HepG2 (cell line): ENCODE results near the gene FAM53B. TPM values are rescaled to one million over a fixed set of nuclear protein-coding genes. Genes with fewer than 3 reads are reported as not detected.

Experiments used
- ATAC-seq: fragments of 200-7000 bp; cut with Tn5 transposase; 3 replicates; pipeline ENCODE4 v1.9.1; 2020; ENCODE audit warnings: mild to moderate bottlenecking, moderate library complexity
- BruUV-seq: library from RNA; stranded (reverse); fragments of 400-500 nt; replicated peaks from 2 replicates; lab custom pipeline; 2021; lab: Mats Ljungman, UMichigan
- CTCF ChIA-PET: fragments of 300-600 bp; formaldehyde crosslinking; extraction: SDS; loops from one replicate; lab custom pipeline; 2021; ENCODE audit warnings: low total read pairs, inconsistent platforms, low intra/inter-chr PET ratio; lab: Yijun Ruan, JAX
- POLR2A ChIA-PET: fragments of 350-600 bp; sonication (Branson Sonifier 250); formaldehyde crosslinking; loops from one replicate; lab custom pipeline; 2020; ENCODE audit warnings: antibody characterized with exemption, inconsistent platforms; lab: Yijun Ruan, JAX
- DNase-seq: peaks from one replicate; pipeline ENCODE4 v3.0.0-alpha.2; 2015; ENCODE audit warnings: low spot score
- FAIRE-seq: peaks from 3 replicates; lab custom pipeline; 2011; peaks lifted over from hg19 to GRCh38; lab: Jason Lieb, UNC
- H2AFZ ChIP-seq: one replicate; pipeline ENCODE4 v1.6.1; 2011; ENCODE audit warnings: low read length, inconsistent platforms
- H3K27ac ChIP-seq: fragments of 300-600 bp; 3 replicates; pipeline ENCODE4 v1.8.0; 2011; ENCODE audit warnings: mixed run types, mild to moderate bottlenecking, mixed read lengths, low read length, inconsistent platforms; ENCODE audit not compliant: insufficient read depth; ENCODE audit errors: extremely low read length
- H3K27me3 ChIP-seq, 2 experiments: fragments of 200-600 bp in 1 of 2; 2 replicates in 1 of 2; 3 replicates in 1 of 2; pipeline versions ENCODE4 v1.6.0 to v1.8.0; 2011; ENCODE audit warnings: low read length in 2 of 2, mild to moderate bottlenecking in 2 of 2, moderate library complexity in 2 of 2, inconsistent platforms in 1 of 2; ENCODE audit not compliant: insufficient read depth in 2 of 2, control insufficient read depth in 1 of 2
- H3K36me3 ChIP-seq, 2 experiments: fragments of 200-600 bp in 1 of 2; replicated peaks in 1 of 2; 2 replicates in 1 of 2; 3 replicates in 1 of 2; pipeline versions ENCODE4 v1.5.1 to v1.8.0; 2011; ENCODE audit warnings: low read length in 2 of 2, inconsistent platforms in 1 of 2; ENCODE audit not compliant: insufficient read depth in 2 of 2, control insufficient read depth in 1 of 2
- H3K4me1 ChIP-seq: 2 replicates; pipeline ENCODE4 v1.5.1; 2012; ENCODE audit warnings: low read length, inconsistent platforms; ENCODE audit not compliant: insufficient read depth
- H3K4me2 ChIP-seq: 2 replicates; pipeline ENCODE4 v1.6.0; 2011; ENCODE audit warnings: low read depth, low read length, inconsistent platforms
- H3K4me3 ChIP-seq, 3 experiments: fragments of 200-600 bp in 1 of 3; sonication (generic), shearing (Covaris generic) in 1 of 3; replicated peaks in 1 of 3; 2 replicates each; pipeline ENCODE4 v1.5.1; 2011 to 2016; ENCODE audit warnings: low read length in 3 of 3, inconsistent platforms in 2 of 3, low read depth in 2 of 3, mild to moderate bottlenecking in 2 of 3, control low read depth in 1 of 3, mixed read lengths in 1 of 3; ENCODE audit not compliant: insufficient read depth in 1 of 3
- H3K79me2 ChIP-seq: one replicate; pipeline ENCODE4 v1.6.1; 2011; ENCODE audit warnings: low read length, inconsistent platforms; ENCODE audit not compliant: insufficient read depth
- H3K9ac ChIP-seq: 2 replicates; pipeline ENCODE4 v1.6.0; 2011; ENCODE audit warnings: mild to moderate bottlenecking, low read depth, low read length, inconsistent platforms; ENCODE audit not compliant: insufficient read depth
- H3K9me3 ChIP-seq: 2 replicates; pipeline ENCODE4 v1.5.1; 2012; ENCODE audit warnings: mild to moderate bottlenecking, low read length
- H4K20me1 ChIP-seq: 2 replicates; pipeline ENCODE4 v1.6.0; 2011; ENCODE audit warnings: inconsistent platforms, mild to moderate bottlenecking, low read length, moderate library complexity; ENCODE audit not compliant: insufficient read depth
- AGO2 ChIP-seq: fragments of 200-400 bp; formaldehyde crosslinking; optimal IDR thresholded peaks from 2 replicates; pipeline ENCODE3; 2017; ENCODE audit warnings: mild to moderate bottlenecking, low read depth, low read length, moderate library complexity
- CBX2 ChIP-seq, 2 experiments: fragments of 200-600 bp in 1 of 2; sonication (generic); formaldehyde crosslinking in 1 of 2; IDR thresholded peaks; 2 replicates each; pipeline versions ENCODE4 v1.7.0 to v1.8.1; 2018 to 2022; ENCODE audit warnings: low read depth in 2 of 2, low read length in 1 of 2, mild to moderate bottlenecking in 1 of 2, missing genetic modification reagents in 1 of 2
- HNRNPL ChIP-seq: fragments of 200-400 bp; formaldehyde crosslinking; IDR thresholded peaks from 2 replicates; pipeline ENCODE4 v1.6.1; 2017; ENCODE audit warnings: mild to moderate bottlenecking, low read depth, low read length
- ZSCAN22 ChIP-seq: sonication (generic); formaldehyde crosslinking; IDR thresholded peaks from 2 replicates; pipeline ENCODE4 v1.4.0; 2020; ENCODE audit warnings: mild to moderate bottlenecking, missing genetic modification reagents
- WGBS: methylation state at CpG from one replicate; pipeline ENCODE4 v1.1.6; 2017; ENCODE audit warnings: low lambda C conversion rate; 5-methylcytosine and 5-hydroxymethylcytosine counted together
- in situ Hi-C: cut with HindIII; loops from 2 replicates; pipeline ENCODE4 v1.10.0; 2017; ENCODE audit warnings: low pct_unique_long_range_greater_than_20kb; ENCODE audit not compliant: extremely low pct_ligation_motif_present
- intact Hi-C: fragments of 100-400 bp; cut with micrococcal nuclease; formaldehyde crosslinking; loops from one replicate; pipeline ENCODE4 v1.10.0; 2022; ENCODE audit not compliant: unreplicated experiment
- polyA plus RNA-seq, 8 experiments: library from polyadenylated mRNA; depleted of rRNA in 3 of 8; stranded (reverse) in 7 of 8; unstranded in 1 of 8; fragments of >200 nt; fragmentation: Illumina TruSeq in 4 of 8; extraction: Trizol in 4 of 8; gene quantifications; 2 replicates each; pipeline versions ENCODE4 v1.2.1 to v1.2.3, GENCODE V29; 2011 to 2016; ENCODE audit warnings: low read depth in 4 of 8, missing spikeins in 1 of 8, mixed read lengths in 1 of 8; ENCODE audit not compliant: insufficient read depth in 1 of 8
- total RNA-seq, 5 experiments: library from RNA; depleted of rRNA; stranded (reverse); fragments of >200 nt; fragmentation: Illumina TruSeq; extraction: Trizol; gene quantifications; 2 replicates each; pipeline ENCODE4 v1.2.3, GENCODE V29; 2016; ENCODE audit warnings: low read depth in 1 of 5

Gene FAM53B
- total and polyA plus RNA-seq, 2 of the 13 experiments (the other 11 are each of a cell fraction or from before 2014, with no cell fraction given): 6.4 to 19.3 TPM

DNA sequence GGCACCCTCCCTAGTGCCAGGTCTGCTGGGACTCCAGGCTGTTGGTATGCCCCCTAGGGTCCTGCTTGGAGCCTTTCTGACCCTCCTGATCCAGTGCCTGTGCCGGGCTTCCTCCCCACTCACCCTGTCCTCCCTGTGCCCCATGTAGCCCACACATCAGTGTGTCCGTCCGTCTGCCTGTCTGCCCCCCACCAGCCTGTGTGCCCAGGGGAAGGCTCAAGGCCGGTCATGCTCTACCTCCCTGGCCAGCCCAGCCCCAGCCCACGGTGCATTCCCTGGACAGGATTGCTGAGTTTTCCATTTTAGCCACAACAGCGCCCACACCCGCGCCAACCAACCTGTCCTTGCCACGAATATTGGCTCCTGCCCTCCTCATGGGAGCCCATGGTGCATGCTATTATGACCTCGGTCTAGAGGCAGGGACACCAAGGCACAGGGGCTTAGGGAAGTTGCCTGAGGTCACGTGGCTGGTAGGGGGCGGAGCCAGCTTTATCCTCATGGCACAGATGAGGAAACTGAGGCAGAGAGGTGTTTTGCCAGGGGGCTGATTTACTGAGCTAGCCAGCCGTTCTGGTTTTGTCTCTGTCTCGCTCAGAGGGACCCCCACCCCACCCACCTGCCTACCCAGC lies 136.0 kb downstream of the FAM53B start:
- ATAC-seq: no peak
- H3K4me3 ChIP-seq: no peak overlapping the region
- TF ChIP-seq ZSCAN22 (CRISPR knock-in tag): no peak
- peak; percentile 76 for TF ChIP-seq HNRNPL
- TF ChIP-seq AGO2: peak; percentile 49
- TF ChIP-seq, all 625 proteins: peak for 2
- in situ Hi-C loops (no loop called here), intact Hi-C loops (loop anchor here (2.0 to 5.0 kb wide), 3 partner anchors 19 to 134 kb away; partner anchors contain the start of gene FAM53B)
- H3K9me3 ChIP-seq: no peaks in the 10 kb centered on the region
- H3K27ac ChIP-seq: no peak overlapping the region
- WGBS: 85% methylated on average over 10 of the region's 14 CpGs
- H3K27me3 ChIP-seq: no peaks in the 10 kb centered on the region
- no TSS peak for BruUV-seq
- no peaks in the 10 kb centered on the region for H4K20me1 ChIP-seq
- no peak overlapping the region for H3K4me2 ChIP-seq
- no peaks in the 10 kb centered on the region for H3K79me2 ChIP-seq
- ChIA-PET CTCF (no interaction called here), POLR2A (no interaction called here)
- no peaks in the 10 kb centered on the region for H3K36me3 ChIP-seq
- FAIRE-seq (no peak), DNase-seq (no peak)
- H2AFZ ChIP-seq: no peak overlapping the region
- H3K9ac ChIP-seq: no peak overlapping the region
- peaks cover 52% of the 10 kb centered on the region for H3K4me1 ChIP-seq

DNA sequence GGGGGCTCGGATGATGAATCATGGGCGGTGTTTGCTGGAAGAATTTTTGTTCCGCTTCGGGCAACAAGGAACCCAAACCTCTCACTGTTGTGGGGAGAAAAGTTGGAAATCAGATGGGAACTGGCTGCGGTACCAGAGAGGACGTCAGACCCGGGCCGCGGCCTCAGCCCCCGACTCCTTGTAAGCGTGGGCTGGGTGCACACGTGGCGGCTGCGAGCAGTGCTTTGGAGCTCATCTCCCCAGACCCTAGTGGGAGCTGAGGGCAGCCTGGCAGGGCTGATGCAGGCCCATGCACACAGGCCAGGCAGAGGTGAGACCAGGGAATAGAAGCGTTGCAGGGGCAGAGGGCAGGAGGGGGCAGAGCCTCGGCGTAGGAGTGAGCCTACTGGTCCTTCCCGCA lies 136.5 kb downstream of the FAM53B start:
- H3K4me1 ChIP-seq: peaks cover 54% of the 10 kb centered on the region
- intact Hi-C loops (loop anchor here (2.0 to 5.0 kb wide), 4 partner anchors 19 to 135 kb away; partner anchors contain the start of gene FAM53B), in situ Hi-C loops (no loop called here)
- ATAC-seq (no peak), FAIRE-seq (no peak), DNase-seq (no peak)
- no peak overlapping the region for H2AFZ ChIP-seq
- no peaks in the 10 kb centered on the region for H3K9me3 ChIP-seq
- H3K4me3 ChIP-seq: no peak overlapping the region
- H4K20me1 ChIP-seq: no peaks in the 10 kb centered on the region
- no peak overlapping the region for H3K4me2 ChIP-seq
- H3K79me2 ChIP-seq: no peaks in the 10 kb centered on the region
- no peak overlapping the region for H3K27ac ChIP-seq
- H3K36me3 ChIP-seq: no peaks in the 10 kb centered on the region
- WGBS: 87% methylated on average over 14 of the region's 18 CpGs
- TF ChIP-seq CBX2 (IDR thresholded peaks at IDR 0.05; ENCODE audit: low read depth, low read length) (no peak), CBX2 (CRISPR knock-in tag; IDR thresholded peaks at IDR 0.05; ENCODE audit: low read depth) (no peak)
- TF ChIP-seq, all 625 proteins: peak for 0
- POLR2A ChIA-PET: no interaction called here
- H3K27me3 ChIP-seq: no peaks in the 10 kb centered on the region
- CTCF ChIA-PET: no interaction called here
- no peak overlapping the region for H3K9ac ChIP-seq
- BruUV-seq: no TSS peak
